ENCODE data around the gene LRRC56. TPM values are rescaled to one million over a fixed set of nuclear protein-coding genes. Genes with fewer than 3 reads are reported as not detected.

LRRC56 gene
- total and polyA plus RNA-seq, 2 of the 13 experiments (the other 11 are each of a cell fraction or from before 2014, with no cell fraction given), result 0.11 to 0.29 TPM

DNA sequence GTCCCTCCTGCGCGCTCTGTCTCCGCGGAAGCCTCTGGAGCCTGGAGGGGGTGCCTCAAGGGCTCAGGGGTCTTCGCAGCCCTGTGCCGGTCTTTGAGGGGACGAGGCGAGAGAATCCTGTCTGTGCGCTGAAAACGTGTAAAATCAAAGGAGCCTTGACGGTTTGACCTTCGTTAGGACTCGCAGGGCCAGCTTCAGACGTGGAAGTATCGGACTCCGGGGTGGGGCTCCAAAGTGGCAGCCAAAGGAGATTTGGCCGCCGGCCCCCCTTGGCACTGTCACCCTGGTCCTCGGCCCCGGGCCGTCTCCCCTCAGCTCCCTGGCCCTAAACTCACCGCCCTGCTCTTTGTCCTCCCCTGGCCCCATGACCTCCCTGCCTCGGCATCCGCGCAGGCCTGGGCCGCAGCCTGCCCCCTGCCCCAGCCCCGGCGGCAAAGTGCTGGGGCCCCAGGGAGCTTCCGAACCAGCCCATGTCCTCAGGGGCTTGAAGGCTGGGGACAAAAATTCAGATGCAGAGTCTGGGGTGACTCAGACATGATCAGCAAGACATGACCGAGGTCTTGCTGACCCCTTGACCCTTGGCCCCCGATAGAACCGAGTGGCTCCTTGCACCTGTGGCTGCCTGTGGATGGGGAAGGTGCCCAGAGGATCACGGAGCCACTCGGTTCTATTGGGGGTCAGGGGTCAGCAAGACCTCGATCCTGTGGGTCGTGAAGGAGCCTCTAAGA lies 32.0 kb downstream of the LRRC56 start (continued):
- TF ChIP-seq, protein P1, sequence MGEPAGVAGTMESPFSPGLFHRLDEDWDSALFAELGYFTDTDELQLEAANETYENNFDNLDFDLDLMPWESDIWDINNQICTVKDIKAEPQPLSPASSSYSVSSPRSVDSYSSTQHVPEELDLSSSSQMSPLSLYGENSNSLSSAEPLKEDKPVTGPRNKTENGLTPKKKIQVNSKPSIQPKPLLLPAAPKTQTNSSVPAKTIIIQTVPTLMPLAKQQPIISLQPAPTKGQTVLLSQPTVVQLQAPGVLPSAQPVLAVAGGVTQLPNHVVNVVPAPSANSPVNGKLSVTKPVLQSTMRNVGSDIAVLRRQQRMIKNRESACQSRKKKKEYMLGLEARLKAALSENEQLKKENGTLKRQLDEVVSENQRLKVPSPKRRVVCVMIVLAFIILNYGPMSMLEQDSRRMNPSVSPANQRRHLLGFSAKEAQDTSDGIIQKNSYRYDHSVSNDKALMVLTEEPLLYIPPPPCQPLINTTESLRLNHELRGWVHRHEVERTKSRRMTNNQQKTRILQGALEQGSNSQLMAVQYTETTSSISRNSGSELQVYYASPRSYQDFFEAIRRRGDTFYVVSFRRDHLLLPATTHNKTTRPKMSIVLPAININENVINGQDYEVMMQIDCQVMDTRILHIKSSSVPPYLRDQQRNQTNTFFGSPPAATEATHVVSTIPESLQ (CRISPR knock-in tag; conservative IDR thresholded peaks at IDR 0.05), result no peak
- TF ChIP-seq, protein P2, sequence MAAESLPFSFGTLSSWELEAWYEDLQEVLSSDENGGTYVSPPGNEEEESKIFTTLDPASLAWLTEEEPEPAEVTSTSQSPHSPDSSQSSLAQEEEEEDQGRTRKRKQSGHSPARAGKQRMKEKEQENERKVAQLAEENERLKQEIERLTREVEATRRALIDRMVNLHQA (CRISPR knock-in tag; IDR thresholded peaks at IDR 0.05), result no peak
- no peak for TF ChIP-seq KLF13 (CRISPR knock-in tag; IDR thresholded peaks at IDR 0.05)
- TF ChIP-seq ZFP41 (CRISPR knock-in tag; IDR thresholded peaks at IDR 0.05; ENCODE audit: borderline replicate concordance), result no peak
- TF ChIP-seq CCDC6 (CRISPR knock-in tag; IDR thresholded peaks at IDR 0.05), result no peak
- TF ChIP-seq, protein P3, sequence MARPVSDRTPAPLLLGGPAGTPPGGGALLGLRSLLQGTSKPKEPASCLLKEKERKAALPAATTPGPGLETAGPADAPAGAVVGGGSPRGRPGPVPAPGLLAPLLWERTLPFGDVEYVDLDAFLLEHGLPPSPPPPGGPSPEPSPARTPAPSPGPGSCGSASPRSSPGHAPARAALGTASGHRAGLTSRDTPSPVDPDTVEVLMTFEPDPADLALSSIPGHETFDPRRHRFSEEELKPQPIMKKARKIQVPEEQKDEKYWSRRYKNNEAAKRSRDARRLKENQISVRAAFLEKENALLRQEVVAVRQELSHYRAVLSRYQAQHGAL (CRISPR knock-in tag; IDR thresholded peaks at IDR 0.05; ENCODE audit: not compliant biosample characterization), result no peak
- no peak for TF ChIP-seq ZBTB21 (CRISPR knock-in tag; IDR thresholded peaks at IDR 0.05)
- TF ChIP-seq ZKSCAN8 (CRISPR knock-in tag; IDR thresholded peaks at IDR 0.05; ENCODE audit: borderline replicate concordance), result no peak
- no peak for TF ChIP-seq GFI1 (CRISPR knock-in tag; IDR thresholded peaks at IDR 0.05; ENCODE audit: borderline replicate concordance)
- no peak for TF ChIP-seq ARNT2 (CRISPR knock-in tag; IDR thresholded peaks at IDR 0.05; ENCODE audit: low read depth)
- no peak for TF ChIP-seq HNRNPK (IDR thresholded peaks at IDR 0.05; ENCODE audit: low read depth, low read length, poor library complexity, severe bottlenecking)
- TF ChIP-seq ZNF260 (CRISPR knock-in tag; IDR thresholded peaks at IDR 0.05; ENCODE audit: borderline replicate concordance, low read depth), result no peak
- TF ChIP-seq DR1 (CRISPR knock-in tag; IDR thresholded peaks at IDR 0.05), result no peak
- peak; percentile 78; the same call in 1 of the 2 replicates for TF ChIP-seq MTA1 (CRISPR knock-in tag; IDR thresholded peaks at IDR 0.05; ENCODE audit: borderline replicate concordance)
- no peak for TF ChIP-seq ZFP82 (CRISPR knock-in tag; IDR thresholded peaks at IDR 0.05; ENCODE audit: borderline replicate concordance)
- TF ChIP-seq, protein P4, sequence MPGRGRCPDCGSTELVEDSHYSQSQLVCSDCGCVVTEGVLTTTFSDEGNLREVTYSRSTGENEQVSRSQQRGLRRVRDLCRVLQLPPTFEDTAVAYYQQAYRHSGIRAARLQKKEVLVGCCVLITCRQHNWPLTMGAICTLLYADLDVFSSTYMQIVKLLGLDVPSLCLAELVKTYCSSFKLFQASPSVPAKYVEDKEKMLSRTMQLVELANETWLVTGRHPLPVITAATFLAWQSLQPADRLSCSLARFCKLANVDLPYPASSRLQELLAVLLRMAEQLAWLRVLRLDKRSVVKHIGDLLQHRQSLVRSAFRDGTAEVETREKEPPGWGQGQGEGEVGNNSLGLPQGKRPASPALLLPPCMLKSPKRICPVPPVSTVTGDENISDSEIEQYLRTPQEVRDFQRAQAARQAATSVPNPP (CRISPR knock-in tag; IDR thresholded peaks at IDR 0.05), result no peak
- TF ChIP-seq, protein P5, sequence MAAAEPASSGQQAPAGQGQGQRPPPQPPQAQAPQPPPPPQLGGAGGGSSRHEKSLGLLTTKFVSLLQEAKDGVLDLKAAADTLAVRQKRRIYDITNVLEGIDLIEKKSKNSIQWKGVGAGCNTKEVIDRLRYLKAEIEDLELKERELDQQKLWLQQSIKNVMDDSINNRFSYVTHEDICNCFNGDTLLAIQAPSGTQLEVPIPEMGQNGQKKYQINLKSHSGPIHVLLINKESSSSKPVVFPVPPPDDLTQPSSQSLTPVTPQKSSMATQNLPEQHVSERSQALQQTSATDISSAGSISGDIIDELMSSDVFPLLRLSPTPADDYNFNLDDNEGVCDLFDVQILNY (CRISPR knock-in tag; conservative IDR thresholded peaks at IDR 0.05), result no peak
- TF ChIP-seq EZH2 (conservative IDR thresholded peaks at IDR 0.05; ENCODE audit: low read depth, low read length), result no peak
- TF ChIP-seq, protein P6, sequence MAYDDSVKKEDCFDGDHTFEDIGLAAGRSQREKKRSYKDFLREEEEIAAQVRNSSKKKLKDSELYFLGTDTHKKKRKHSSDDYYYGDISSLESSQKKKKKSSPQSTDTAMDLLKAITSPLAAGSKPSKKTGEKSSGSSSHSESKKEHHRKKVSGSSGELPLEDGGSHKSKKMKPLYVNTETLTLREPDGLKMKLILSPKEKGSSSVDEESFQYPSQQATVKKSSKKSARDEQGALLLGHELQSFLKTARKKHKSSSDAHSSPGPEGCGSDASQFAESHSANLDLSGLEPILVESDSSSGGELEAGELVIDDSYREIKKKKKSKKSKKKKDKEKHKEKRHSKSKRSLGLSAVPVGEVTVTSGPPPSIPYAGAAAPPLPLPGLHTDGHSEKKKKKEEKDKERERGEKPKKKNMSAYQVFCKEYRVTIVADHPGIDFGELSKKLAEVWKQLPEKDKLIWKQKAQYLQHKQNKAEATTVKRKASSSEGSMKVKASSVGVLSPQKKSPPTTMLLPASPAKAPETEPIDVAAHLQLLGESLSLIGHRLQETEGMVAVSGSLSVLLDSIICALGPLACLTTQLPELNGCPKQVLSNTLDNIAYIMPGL (CRISPR knock-in tag; IDR thresholded peaks at IDR 0.05; ENCODE audit: borderline replicate concordance in 1 of 2, low read depth in 1 of 2), result peak in 1 of 2 experiments; percentile 39; a peak in 2 of 4 replicates
- TF ChIP-seq RBFOX2 (IDR thresholded peaks at IDR 0.05; ENCODE audit: low read depth, low read length), result peak; percentile 53
- 0 out of 2 replicates have a peak, but pooled peaks have one; percentile 61 for TF ChIP-seq PAWR (CRISPR knock-in tag; IDR thresholded peaks at IDR 0.05; ENCODE audit: borderline replicate concordance)
